LoVo (cell line): ENCODE measurements around the gene COMMD4.
A peak's percentile ranks its signal among the peaks of the same experiment; 100 is the strongest.
"Not testable (repeated sequence)": the region's sequence is repeated elsewhere in the genome, so short reads cannot be mapped to it uniquely, and the experiment has no call there.

Experiments used
- DNase-seq: peaks from one replicate; pipeline ENCODE4 v3.0.0-alpha.2; 2016; ENCODE audit warnings: low spot score

COMMD4 gene

GRCh38 chr15:75335705-75336355, at the start of gene COMMD4:
TSS of gene COMMD4 (plus strand) at chr15:75336063. CDS start at chr15:75336090, 27 bp downstream.
- DNase-seq = peak; percentile 95

- not testable (repeated sequence) for DNase-seq
Observed at GRCh38 chr15:75293660-75294059, 42.2 kb upstream of the COMMD4 start.

- DNase-seq = not testable (repeated sequence)
Observed at GRCh38 chr15:75298541-75299310, 37.1 kb upstream of the COMMD4 start.

GRCh38 chr15:75299311-75299688, 36.6 kb upstream of the COMMD4 start:
- DNase-seq = not testable (repeated sequence)

GRCh38 chr15:75300026-75300425, 35.8 kb upstream of the COMMD4 start:
- DNase-seq = not testable (repeated sequence)

GRCh38 chr15:75302318-75302717, 33.5 kb upstream of the COMMD4 start:
- DNase-seq = no peak

- not testable (repeated sequence) for DNase-seq
Observed at GRCh38 chr15:75302753-75303152, 33.1 kb upstream of the COMMD4 start.

- no peak for DNase-seq
Observed at GRCh38 chr15:75306188-75306587, 29.7 kb upstream of the COMMD4 start.

- DNase-seq = peak; percentile 65
Observed at GRCh38 chr15:75307778-75308390, 28.0 kb upstream of the COMMD4 start.

GRCh38 chr15:75309711-75310110, 26.2 kb upstream of the COMMD4 start:
- no peak for DNase-seq

- not testable (repeated sequence) for DNase-seq
Observed at GRCh38 chr15:75312548-75312947, 23.3 kb upstream of the COMMD4 start.

- DNase-seq = no peak
Observed at GRCh38 chr15:75313116-75313845, 22.6 kb upstream of the COMMD4 start.

GRCh38 chr15:75314552-75315290, 21.1 kb upstream of the COMMD4 start:
- DNase-seq = no peak

GRCh38 chr15:75319231-75319897, 16.5 kb upstream of the COMMD4 start:
- DNase-seq = not testable (repeated sequence)

GRCh38 chr15:75321711-75322110, 14.2 kb upstream of the COMMD4 start:
- no peak for DNase-seq

- no peak for DNase-seq
Observed at GRCh38 chr15:75325922-75326321, 9.9 kb upstream of the COMMD4 start.

- no peak for DNase-seq
Observed at GRCh38 chr15:75327005-75327404, 8.9 kb upstream of the COMMD4 start.

- DNase-seq = no peak
Observed at GRCh38 chr15:75327491-75327890, 8.4 kb upstream of the COMMD4 start.

GRCh38 chr15:75328493-75329314, 7.2 kb upstream of the COMMD4 start:
- DNase-seq = no peak

- no peak for DNase-seq
Observed at GRCh38 chr15:75329571-75329970, 6.3 kb upstream of the COMMD4 start.
